H54 (cell line): ENCODE results near the gene ZNF319.
"Not testable (repeated sequence)": the region's sequence is repeated elsewhere in the genome, so short reads cannot be mapped to it uniquely, and the experiment has no call there.

Source experiments
- DNase-seq: peaks from one replicate; pipeline ENCODE4 v3.0.0; 2011; ENCODE audit warnings: low spot score, mixed read lengths; ENCODE audit not compliant: insufficient read length
- FAIRE-seq: peaks from 3 replicates; lab custom pipeline; 2011; peaks lifted over from hg19 to GRCh38; lab: Jason Lieb, UNC
- POLR2A ChIP-seq: IDR thresholded peaks from 2 replicates; pipeline ENCODE4 v1.6.1; 2011; ENCODE audit warnings: low read depth, mild to moderate bottlenecking, low read length

The ZNF319 gene

GRCh38 chr16:57993438-57993837 is 7.0 kb downstream of the ZNF319 start:
- DNase-seq = no peak
- TF ChIP-seq POLR2A = no peak
- no peak for FAIRE-seq

GRCh38 chr16:57992084-57992483 is 8.4 kb downstream of the ZNF319 start:
- DNase-seq = no peak
- FAIRE-seq = no peak
- TF ChIP-seq POLR2A = no peak

- FAIRE-seq (no peak), DNase-seq (no peak)
- TF ChIP-seq POLR2A = no peak
Measured at GRCh38 chr16:57991551-57992059, 8.9 kb downstream of the ZNF319 start.

- FAIRE-seq (no peak), DNase-seq (no peak)
- TF ChIP-seq POLR2A = no peak
Measured at GRCh38 chr16:57988929-57989328, 11.5 kb downstream of the ZNF319 start.

DNA sequence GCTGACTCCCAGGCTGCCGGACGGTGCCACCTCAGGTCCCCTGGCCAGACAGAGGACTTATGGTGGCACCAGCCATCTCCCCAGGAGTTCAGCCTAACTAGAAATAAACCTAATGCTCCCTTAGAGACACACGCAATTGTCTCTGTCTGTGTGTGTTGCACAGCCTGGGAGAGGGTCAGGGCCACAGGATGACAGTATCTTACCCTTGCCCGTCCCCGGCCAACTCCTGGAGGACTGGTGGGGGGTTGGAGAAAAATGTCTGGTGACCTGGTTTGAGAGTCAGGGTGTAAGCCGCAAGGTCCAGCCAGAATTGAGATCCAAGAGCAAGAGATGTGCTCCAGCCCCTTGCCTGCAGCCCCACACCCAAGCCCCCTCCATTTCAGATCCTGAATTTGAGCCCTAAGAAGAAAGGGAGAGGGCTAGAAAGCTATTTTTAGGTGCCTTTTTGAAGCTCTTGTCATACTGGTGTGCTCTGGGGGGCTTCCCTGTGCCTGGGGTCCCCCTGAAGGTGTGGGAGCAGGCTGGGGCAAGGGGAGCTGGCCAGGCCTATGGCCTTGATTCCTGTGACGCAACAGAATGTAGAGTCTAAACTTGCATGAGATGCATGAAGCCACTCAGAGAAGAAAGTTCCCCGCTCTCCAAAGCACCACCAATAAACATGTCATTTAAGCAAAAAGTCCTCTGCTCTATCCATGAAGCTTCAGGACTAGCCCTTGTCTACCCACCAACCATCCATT is 12.9 kb downstream of the ZNF319 start:
- TF ChIP-seq POLR2A = no peak
- FAIRE-seq = no peak

GRCh38 chr16:57986196-57986595 is 14.3 kb downstream of the ZNF319 start:
- no peak for DNase-seq
- FAIRE-seq = no peak
- no peak for TF ChIP-seq POLR2A

More for the DNA sequence above, 12.9 kb downstream of the ZNF319 start:
- DNase-seq = no peak

DNA sequence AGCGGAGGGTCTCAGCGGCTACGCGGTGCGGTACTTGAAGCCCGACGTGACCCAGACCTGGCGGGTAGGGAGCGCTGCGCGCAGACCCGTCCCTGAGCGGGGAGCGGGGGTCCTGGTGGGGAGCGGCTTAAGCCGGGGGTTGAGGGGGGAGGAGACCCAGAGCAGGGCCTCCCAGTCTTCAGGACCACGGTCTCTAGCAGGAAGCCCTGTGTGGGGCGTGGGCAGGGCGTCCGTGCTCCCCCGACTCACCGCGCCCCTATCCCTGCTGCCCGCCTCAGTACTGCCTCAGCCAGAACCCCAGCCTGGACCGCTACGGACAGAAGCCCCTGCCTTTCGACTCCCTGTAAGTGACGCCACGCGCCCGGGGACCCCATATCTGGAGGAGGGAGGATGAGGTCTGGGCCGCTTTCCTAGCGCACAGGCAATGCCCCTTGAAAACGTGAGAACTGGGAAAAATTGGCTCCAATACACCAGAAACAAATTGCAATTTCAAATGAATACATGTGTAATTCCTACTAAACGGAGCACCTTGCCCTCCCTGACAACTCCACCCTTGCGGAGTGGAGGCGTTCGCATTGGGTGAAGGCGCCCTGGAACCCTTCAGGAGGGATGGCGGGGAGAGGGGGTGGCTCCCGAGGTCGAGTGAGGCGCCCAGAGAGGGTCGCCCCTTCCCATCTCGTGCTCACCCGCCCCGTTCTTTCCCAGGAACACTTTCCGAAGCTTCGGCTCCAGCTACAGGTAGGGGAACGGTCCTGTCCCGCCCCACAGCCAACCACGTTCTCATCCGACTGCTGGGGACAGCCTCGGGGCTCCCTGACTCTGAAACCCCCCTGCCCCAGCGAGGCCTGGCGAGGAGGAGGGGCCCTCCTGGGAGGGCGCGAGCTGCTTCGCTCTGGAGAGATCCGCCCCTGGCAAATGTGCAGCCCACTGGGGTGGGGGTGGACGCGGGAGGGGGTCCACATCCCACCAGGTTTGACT is 15.0 kb downstream of the ZNF319 start:
- no peak for DNase-seq
- FAIRE-seq = no peak
- TF ChIP-seq POLR2A = no peak

DNA sequence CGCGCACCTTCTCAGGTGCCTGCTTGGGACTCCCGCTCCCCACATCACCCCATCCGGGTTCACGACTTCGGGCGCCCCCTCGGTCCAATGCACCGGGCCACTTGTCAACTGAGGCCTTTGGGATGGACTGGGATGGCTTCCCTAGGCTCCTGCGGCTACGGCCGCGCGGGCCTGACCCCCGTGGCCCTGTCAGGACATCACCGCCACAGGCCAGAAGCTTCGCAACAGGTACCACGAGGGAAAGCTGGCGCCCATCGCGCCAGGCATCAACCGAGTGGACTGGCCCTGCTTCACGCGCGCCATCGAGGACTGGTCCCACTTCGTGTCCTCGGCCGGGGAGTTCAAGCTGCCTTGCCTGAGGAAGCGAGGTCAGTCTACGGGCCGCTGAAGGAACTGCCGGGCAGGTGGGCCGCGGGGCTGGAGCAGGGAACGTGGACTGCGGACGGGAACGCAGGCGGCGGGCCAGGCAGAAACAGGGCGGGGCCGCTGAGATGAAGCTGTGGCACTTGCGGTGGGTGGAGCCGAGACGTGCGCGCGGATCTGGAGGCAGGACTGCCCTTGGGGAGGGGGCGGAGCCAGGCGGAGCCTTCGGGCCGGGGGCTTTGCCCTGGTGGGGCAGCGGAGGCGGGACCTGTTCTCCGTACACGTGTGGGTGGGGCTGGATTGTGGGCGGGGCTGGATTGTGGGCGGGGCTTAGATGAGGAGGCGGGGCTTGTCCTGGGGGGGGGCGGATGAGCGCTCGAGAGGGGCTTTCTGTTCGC is 15.8 kb downstream of the ZNF319 start:
- DNase-seq (no peak), FAIRE-seq (no peak)
- no peak for TF ChIP-seq POLR2A

GRCh38 chr16:57982385-57982784 is 18.1 kb downstream of the ZNF319 start:
- no peak for DNase-seq
- no peak for FAIRE-seq
- no peak for TF ChIP-seq POLR2A

DNA sequence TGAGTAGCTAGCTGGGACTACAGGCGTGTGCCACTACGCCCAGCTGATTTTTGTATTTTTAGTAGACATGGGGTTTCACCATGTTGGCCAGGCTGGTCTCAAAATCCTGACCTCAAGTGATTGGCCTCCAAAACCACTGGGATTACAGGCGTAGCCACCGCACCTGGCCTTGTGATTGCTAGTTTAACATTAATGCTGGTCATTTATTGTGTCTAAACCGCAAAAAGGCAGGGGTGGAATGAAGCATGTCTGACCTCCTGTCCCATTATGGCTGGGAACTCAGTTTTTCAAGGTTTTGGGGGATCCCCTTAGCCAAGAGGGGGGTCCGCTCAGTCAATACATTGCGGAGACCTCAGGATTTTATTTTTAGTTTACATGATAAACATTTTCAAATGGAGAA is 18.8 kb downstream of the ZNF319 start:
- TF ChIP-seq POLR2A = no peak
- FAIRE-seq = no peak
- no peak for DNase-seq

GRCh38 chr16:57979006-57979585 is 21.4 kb downstream of the ZNF319 start:
- no peak for TF ChIP-seq POLR2A
- no peak for DNase-seq
- FAIRE-seq = no peak

DNA sequence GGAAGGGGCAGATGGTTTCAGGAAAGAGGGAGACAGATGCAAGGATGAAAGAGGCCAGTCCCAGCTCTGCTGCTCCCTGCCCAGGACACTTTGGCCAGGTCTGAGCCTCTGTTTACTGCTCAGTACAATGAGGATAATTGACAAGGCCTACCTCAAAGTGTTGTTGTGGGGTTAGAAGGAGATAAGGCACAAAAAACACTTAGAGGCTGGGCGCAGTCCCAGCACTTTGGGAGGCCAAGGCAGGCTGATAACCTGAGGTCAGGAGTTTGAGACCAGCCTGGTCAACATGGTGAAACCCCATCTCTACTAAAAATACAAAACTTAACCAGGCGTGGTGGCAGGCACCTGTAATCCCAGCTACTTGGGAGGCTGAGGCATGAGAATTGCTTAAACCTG is 22.4 kb downstream of the ZNF319 start:
- not testable (repeated sequence) for DNase-seq, FAIRE-seq

DNA sequence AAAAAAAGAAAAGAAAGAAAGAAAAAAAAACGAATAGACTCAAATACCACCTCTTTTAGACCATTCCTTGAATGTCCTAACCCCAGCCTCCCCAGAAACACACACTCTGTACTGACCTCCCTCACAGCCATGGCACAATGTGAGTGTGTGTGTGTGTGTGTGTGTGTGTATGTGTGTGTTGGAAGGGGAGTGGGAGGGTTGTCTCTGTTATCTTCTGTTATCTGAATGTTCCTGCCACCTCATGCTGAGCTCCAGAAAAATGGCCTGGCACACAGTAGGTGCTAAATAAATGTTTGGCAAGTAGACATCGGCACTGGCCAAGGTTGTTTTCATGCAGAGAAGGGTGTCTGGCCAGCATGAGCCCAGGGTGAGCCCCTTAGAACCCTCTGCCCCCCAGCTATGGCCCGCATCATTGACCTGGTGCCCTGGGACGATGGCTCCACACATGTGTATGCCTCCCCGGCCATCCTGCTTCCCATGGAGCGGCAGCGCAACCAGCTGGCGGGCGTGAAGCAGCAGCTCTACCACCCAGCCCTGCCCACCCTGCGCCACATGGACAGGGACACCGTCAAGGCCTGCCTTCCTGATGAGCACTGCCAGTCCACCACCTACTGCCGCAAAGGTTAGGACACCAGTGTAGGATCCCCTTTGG is 22.9 kb downstream of the ZNF319 start:
- DNase-seq (no peak), FAIRE-seq (no peak)
- TF ChIP-seq POLR2A = no peak
